GM23338 (cell line): ENCODE results near the gene TMEM179. TPM values are rescaled to one million over a fixed set of nuclear protein-coding genes. Genes with fewer than 3 reads are reported as not detected.

Experiments used
- EZH2phosphoT487 ChIP-seq: fragments of 200-600 bp; sonication (generic); IDR thresholded peaks from one replicate; pipeline ENCODE4 v1.8.1; 2018; ENCODE audit warnings: antibody characterized with exemption; ENCODE audit not compliant: unreplicated experiment
- JUNB ChIP-seq: IDR thresholded peaks from one replicate; pipeline ENCODE4 v1.6.1; 2016; ENCODE audit warnings: antibody characterized with exemption; ENCODE audit not compliant: unreplicated experiment
- NANOG ChIP-seq: IDR thresholded peaks from 2 replicates; pipeline ENCODE4 v1.6.1; 2016; ENCODE audit warnings: antibody characterized with exemption, borderline replicate concordance
- POLR2AphosphoS5 ChIP-seq: IDR thresholded peaks from 2 replicates; pipeline ENCODE4 v1.6.1; 2016; ENCODE audit warnings: antibody characterized with exemption, low read depth
- STAT1 ChIP-seq: IDR thresholded peaks from one replicate; pipeline ENCODE4 v1.6.1; 2016; ENCODE audit warnings: antibody characterized with exemption; ENCODE audit not compliant: unreplicated experiment
- ZNF114 ChIP-seq: fragments of 250-450 bp; sonication (Bioruptor Pico); IDR thresholded peaks from 2 replicates; pipeline ENCODE4 v1.5.0; 2020; ENCODE audit warnings: mild to moderate bottlenecking, moderate library complexity
- polyA plus RNA-seq: library from polyadenylated mRNA; unstranded; fragments of >200 nt; fragmentation: Nextera tagmentation; extraction: Ambion mirVana; gene quantifications from 2 replicates; pipeline ENCODE4 v1.2.1, GENCODE V29; 2016
- total RNA-seq: library from RNA; depleted of rRNA; stranded (reverse); fragments of >200 nt; shearing (Covaris generic); gene quantifications from 2 replicates; pipeline ENCODE4 v1.2.3, GENCODE V29; 2014
- TF ChIP-seq, protein P1 (sequence below): fragments of 250-450 bp; sonication (Bioruptor Pico); IDR thresholded peaks from 2 replicates; pipeline ENCODE4 v1.5.0; 2020; ENCODE audit warnings: mild to moderate bottlenecking, moderate library complexity
- TF ChIP-seq, protein P2 (sequence below), 2 experiments: fragments of 200-600 bp in 1 of 2; sonication (generic) in 1 of 2; conservative IDR thresholded peaks; 2 replicates each; pipeline versions ENCODE4 v1.5.1 to v1.6.1; 2016 to 2017; ENCODE audit warnings: antibody characterized with exemption in 2 of 2, low read depth in 2 of 2, mild to moderate bottlenecking in 2 of 2, moderate library complexity in 1 of 2

TMEM179 gene
- total and polyA plus RNA-seq, 2 experiments from 2014 or later: 1.0 to 4.8 TPM

DNA sequence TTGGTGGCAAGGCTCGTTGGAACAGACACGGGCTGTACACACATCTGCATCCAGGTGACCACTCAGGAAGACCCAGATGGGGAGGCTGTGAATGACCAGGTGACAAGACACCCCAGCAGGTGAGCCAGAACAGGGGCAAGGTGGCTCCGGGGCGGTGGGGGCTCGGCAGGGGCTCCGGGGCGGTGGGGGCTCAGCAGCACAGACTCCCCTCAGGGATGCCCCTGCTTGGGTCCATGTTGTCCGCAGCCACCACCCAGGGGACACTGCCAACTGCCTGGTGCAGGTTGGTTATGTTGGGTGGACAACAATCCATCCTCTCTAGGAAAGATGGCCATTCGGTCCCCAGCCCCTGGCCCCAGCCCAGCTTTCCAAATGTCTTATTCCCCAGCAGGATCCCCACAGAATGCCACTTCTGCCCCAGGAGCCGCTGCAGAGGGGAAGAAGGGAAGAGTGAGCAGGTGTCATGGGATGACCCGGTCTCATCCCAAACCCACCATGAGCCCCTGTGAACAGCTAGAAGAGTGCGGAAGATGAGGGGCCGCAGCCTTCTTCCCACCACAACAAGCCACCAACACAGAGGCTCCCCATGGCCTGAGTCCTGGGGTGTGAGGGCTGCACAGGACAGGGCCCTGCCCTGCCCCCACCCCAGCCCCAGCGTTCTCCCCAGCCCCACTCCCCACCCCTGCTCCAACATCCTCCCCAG lies 56.4 kb downstream of the TMEM179 start (continued):
- TF ChIP-seq, protein P1, sequence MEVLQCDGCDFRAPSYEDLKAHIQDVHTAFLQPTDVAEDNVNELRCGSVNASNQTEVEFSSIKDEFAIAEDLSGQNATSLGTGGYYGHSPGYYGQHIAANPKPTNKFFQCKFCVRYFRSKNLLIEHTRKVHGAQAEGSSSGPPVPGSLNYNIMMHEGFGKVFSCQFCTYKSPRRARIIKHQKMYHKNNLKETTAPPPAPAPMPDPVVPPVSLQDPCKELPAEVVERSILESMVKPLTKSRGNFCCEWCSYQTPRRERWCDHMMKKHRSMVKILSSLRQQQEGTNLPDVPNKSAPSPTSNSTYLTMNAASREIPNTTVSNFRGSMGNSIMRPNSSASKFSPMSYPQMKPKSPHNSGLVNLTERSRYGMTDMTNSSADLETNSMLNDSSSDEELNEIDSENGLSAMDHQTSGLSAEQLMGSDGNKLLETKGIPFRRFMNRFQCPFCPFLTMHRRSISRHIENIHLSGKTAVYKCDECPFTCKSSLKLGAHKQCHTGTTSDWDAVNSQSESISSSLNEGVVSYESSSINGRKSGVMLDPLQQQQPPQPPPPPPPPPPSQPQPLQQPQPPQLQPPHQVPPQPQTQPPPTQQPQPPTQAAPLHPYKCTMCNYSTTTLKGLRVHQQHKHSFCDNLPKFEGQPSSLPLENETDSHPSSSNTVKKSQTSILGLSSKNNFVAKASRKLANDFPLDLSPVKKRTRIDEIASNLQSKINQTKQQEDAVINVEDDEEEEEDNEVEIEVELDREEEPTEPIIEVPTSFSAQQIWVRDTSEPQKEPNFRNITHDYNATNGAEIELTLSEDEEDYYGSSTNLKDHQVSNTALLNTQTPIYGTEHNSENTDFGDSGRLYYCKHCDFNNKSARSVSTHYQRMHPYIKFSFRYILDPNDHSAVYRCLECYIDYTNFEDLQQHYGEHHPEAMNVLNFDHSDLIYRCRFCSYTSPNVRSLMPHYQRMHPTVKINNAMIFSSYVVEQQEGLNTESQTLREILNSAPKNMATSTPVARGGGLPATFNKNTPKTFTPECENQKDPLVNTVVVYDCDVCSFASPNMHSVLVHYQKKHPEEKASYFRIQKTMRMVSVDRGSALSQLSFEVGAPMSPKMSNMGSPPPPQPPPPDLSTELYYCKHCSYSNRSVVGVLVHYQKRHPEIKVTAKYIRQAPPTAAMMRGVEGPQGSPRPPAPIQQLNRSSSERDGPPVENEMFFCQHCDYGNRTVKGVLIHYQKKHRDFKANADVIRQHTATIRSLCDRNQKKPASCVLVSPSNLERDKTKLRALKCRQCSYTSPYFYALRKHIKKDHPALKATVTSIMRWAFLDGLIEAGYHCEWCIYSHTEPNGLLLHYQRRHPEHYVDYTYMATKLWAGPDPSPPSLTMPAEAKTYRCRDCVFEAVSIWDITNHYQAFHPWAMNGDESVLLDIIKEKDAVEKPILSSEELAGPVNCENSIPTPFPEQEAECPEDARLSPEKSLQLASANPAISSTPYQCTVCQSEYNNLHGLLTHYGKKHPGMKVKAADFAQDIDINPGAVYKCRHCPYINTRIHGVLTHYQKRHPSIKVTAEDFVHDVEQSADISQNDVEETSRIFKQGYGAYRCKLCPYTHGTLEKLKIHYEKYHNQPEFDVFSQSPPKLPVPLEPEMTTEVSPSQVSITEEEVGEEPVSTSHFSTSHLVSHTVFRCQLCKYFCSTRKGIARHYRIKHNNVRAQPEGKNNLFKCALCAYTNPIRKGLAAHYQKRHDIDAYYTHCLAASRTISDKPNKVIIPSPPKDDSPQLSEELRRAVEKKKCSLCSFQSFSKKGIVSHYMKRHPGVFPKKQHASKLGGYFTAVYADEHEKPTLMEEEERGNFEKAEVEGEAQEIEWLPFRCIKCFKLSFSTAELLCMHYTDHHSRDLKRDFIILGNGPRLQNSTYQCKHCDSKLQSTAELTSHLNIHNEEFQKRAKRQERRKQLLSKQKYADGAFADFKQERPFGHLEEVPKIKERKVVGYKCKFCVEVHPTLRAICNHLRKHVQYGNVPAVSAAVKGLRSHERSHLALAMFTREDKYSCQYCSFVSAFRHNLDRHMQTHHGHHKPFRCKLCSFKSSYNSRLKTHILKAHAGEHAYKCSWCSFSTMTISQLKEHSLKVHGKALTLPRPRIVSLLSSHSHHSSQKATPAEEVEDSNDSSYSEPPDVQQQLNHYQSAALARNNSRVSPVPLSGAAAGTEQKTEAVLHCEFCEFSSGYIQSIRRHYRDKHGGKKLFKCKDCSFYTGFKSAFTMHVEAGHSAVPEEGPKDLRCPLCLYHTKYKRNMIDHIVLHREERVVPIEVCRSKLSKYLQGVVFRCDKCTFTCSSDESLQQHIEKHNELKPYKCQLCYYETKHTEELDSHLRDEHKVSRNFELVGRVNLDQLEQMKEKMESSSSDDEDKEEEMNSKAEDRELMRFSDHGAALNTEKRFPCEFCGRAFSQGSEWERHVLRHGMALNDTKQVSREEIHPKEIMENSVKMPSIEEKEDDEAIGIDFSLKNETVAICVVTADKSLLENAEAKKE (CRISPR knock-in tag): no peak
- no peak for TF ChIP-seq NANOG
- no peak for TF ChIP-seq ZNF114 (CRISPR knock-in tag)
- no peak for TF ChIP-seq EZH2phosphoT487
- no peak for TF ChIP-seq POLR2AphosphoS5
- TF ChIP-seq, protein P2, sequence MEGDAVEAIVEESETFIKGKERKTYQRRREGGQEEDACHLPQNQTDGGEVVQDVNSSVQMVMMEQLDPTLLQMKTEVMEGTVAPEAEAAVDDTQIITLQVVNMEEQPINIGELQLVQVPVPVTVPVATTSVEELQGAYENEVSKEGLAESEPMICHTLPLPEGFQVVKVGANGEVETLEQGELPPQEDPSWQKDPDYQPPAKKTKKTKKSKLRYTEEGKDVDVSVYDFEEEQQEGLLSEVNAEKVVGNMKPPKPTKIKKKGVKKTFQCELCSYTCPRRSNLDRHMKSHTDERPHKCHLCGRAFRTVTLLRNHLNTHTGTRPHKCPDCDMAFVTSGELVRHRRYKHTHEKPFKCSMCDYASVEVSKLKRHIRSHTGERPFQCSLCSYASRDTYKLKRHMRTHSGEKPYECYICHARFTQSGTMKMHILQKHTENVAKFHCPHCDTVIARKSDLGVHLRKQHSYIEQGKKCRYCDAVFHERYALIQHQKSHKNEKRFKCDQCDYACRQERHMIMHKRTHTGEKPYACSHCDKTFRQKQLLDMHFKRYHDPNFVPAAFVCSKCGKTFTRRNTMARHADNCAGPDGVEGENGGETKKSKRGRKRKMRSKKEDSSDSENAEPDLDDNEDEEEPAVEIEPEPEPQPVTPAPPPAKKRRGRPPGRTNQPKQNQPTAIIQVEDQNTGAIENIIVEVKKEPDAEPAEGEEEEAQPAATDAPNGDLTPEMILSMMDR (conservative IDR thresholded peaks at IDR 0.05; ENCODE audit: low read depth in 2 of 2): no peak
- no peak for TF ChIP-seq JUNB
- TF ChIP-seq STAT1: no peak
